ENCODE results near the gene TRAF2.

The TRAF2 gene

DNA sequence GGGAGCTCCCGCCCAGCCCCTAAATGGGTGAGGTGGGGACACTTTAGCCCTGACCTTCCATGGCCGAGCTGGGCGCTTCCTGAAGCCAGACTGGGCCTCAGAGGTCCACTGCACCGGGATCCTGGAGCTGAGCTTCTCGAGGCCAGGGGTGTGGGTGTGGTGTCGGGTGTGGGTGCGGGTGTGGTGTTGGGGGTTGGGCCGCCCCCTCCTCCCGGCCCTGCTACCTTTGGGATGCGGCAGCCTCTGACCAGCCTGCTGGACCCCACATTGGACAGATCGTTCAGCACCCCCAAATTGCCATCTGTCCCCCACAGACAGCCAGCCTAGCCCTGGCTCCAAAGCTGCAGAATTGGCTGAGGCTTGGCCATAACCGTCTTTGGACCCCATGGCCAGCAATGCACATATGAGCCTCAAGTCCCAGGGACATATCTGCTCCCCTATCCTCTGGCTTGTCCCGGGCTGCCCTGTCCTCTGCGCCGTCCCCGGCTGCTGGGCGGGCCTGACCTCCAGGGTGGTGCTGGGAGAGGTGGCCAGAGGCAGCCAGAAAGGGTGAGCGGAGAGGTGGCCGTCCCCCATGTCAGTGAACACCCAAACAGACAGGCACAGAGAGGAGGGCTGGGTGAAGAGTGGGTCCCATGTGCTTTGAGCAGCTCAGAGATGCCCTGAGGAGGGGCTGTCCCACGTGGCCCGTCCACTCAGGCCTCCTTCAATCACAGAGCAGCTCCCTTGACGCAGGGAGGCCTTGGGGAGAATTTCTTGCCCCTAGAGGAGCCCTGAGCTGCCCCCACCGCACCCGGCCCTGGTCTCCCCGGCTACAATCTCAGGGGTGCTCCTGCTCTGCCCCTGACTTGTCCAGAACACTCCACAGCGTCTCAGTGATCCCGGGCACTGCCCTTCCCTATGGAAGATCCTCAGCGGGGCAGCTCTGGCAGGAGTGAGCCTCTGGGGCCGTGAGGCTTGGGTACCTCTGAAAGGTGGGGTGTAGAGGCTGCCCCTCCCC is 87.6 kb downstream of the TRAF2 start:
- H3K27ac ChIP-seq (ENCODE audit: insufficient read depth in 1 of 2, low read depth in 1 of 2, low read length in 2 of 2, poor library complexity in 1 of 2, severe bottlenecking in 2 of 2): no peak overlapping the region
- peaks cover 0 to 42% (median 36%) of the 10 kb centered on the region in 4 experiments for H3K4me1 ChIP-seq (ENCODE audit: control extremely low read depth in 1 of 4, control insufficient read depth in 4 of 4, insufficient read depth in 4 of 4, low read length in 3 of 4)
- ChIA-PET CTCF (interaction anchor here (0.7 to 5.7 kb wide), 11 partner anchors 8 to 317 kb away, joined by 3 to 28 read pairs (median 6); partner anchors contain the start of gene CLIC3), POLR2A (no interaction called here)
- H3K27me3 ChIP-seq (replicated peaks in 2 of 5; ENCODE audit: control insufficient read depth in 4 of 5, insufficient read depth in 5 of 5, low read length in 4 of 5): peaks cover 0 to 6% (median under 1%) of the 10 kb centered on the region in 5 experiments
- 90% methylated on average over 23 of the region's 29 CpGs for WGBS (ENCODE audit: insufficient coverage)
- H3K4me3 ChIP-seq (ENCODE audit: control insufficient read depth in 1 of 7, extremely low read depth in 1 of 7, insufficient read depth in 4 of 7, low read depth in 2 of 7, low read length in 6 of 7): no peak overlapping the region
- no peak for DNase-seq
- no peaks in the 10 kb centered on the region for H3K36me3 ChIP-seq (ENCODE audit: control insufficient read depth in 4 of 4, insufficient read depth in 4 of 4, low read length in 3 of 4)
- no peaks in the 10 kb centered on the region for H3K9me3 ChIP-seq (ENCODE audit: control extremely low read depth in 1 of 5, control insufficient read depth in 4 of 5, insufficient read depth in 2 of 5, low read depth in 1 of 5, low read length in 4 of 5)

DNA sequence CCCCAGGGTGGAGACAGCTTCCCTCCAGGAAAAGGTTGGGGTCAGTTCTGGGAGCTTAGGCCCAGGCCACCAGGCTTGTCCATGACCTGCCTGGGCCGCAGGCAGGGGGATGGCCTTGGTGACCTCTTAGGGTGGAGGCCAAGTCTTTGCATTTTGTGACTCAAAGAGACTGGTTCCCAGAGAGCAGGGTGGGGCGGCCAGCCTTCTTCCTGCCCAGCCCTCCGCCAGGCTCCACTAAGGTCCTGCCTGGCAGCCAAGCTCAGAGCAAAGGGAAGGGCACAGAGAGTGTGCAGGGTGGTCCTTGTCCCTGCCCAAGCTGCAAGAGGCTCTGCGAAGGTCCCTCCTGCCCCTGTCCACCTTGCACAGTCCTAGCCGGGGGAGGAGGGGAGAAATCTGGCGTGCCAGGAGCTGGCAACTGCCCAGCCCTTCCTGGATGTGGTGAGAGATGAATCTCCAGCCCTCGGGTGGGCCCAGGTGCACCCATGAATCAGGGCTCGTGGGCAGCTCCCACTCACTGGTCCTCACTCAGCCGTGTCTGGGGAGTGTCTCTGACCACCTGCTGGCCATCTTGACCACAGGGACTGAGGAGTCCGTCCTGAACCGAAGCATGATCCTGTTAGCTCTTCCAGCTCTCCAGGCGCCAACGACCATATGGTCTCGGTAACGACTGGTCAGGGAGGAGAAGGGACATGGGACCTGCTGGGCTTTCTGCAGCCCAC is 88.7 kb downstream of the TRAF2 start:
- Histone ChIP-seq H3K4me1 (ENCODE audit: control extremely low read depth in 1 of 4, control insufficient read depth in 4 of 4, insufficient read depth in 4 of 4, low read length in 3 of 4) (peaks cover 0 to 43% (median 38%) of the 10 kb centered on the region in 4 experiments), H3K36me3 (ENCODE audit: control insufficient read depth in 4 of 4, insufficient read depth in 4 of 4, low read length in 3 of 4) (no peaks in the 10 kb centered on the region), H3K9me3 (ENCODE audit: control extremely low read depth in 1 of 5, control insufficient read depth in 4 of 5, insufficient read depth in 2 of 5, low read depth in 1 of 5, low read length in 4 of 5) (no peaks in the 10 kb centered on the region), H3K27me3 (replicated peaks in 2 of 5; ENCODE audit: control insufficient read depth in 4 of 5, insufficient read depth in 5 of 5, low read length in 4 of 5) (peaks cover 0 to 11% (median 4%) of the 10 kb centered on the region in 5 experiments), H3K4me3 (ENCODE audit: control insufficient read depth in 1 of 7, extremely low read depth in 1 of 7, insufficient read depth in 4 of 7, low read depth in 2 of 7, low read length in 6 of 7) (peak overlapping the region in 1 of 7 experiments; percentile 30), H3K27ac (ENCODE audit: insufficient read depth in 1 of 2, low read depth in 1 of 2, low read length in 2 of 2, poor library complexity in 1 of 2, severe bottlenecking in 2 of 2) (no peak overlapping the region)
- CTCF ChIA-PET: interaction anchor here (0.7 to 5.7 kb wide), 14 partner anchors 9 to 72 kb away, joined by 3 to 28 read pairs (median 6); partner anchors contain the start of genes CLIC3 and PAXX
- POLR2A ChIA-PET: interaction anchor here (1.0 to 1.4 kb wide), 2 partner anchors 54 to 60 kb away, joined by 4 to 7 read pairs; no protein-coding TSS in a partner anchor
- 37% methylated on average over 14 of the region's 15 CpGs for WGBS (ENCODE audit: insufficient coverage)
- DNase-seq: peak in 1 of 3 donors; percentile 28

DNA sequence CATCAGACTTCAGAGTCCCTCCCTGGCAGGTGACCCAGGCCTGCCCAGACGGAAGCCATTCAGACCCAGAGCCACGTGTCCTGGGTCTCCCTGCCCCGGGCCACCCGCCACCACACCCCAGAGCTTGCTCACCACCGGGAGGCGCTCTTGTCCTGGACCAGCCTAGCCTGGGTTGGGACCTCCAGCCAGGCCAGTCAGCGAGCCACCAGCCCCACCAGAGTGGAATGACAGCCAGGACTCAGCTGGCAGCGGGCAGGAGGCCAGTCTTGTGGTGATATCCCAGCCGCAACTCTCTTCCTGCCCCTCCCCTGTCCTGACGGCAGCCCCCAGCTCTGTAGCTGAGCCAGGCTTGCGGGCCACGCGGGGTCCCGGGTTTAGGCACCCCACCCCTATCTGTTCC is 89.3 kb downstream of the TRAF2 start:
- ChIA-PET POLR2A (interaction anchor here (1.0 to 1.5 kb wide), 3 partner anchors 16 to 59 kb away, joined by 4 to 7 read pairs (median 5); partner anchors contain the start of gene PAXX), CTCF (interaction anchor here (1.0 to 5.7 kb wide), 15 partner anchors 10 to 77 kb away, joined by 3 to 28 read pairs (median 6); partner anchors contain the start of genes CLIC3 and PAXX)
- 4% methylated on average over 14 of the region's 14 CpGs for WGBS (ENCODE audit: insufficient coverage)
- H3K4me3 ChIP-seq (ENCODE audit: control insufficient read depth in 1 of 7, extremely low read depth in 1 of 7, insufficient read depth in 4 of 7, low read depth in 2 of 7, low read length in 6 of 7): peak overlapping the region in 1 of 7 experiments; percentile 30
- H3K27me3 ChIP-seq (replicated peaks in 2 of 5; ENCODE audit: control insufficient read depth in 4 of 5, insufficient read depth in 5 of 5, low read length in 4 of 5): peaks cover 0 to 11% (median 4%) of the 10 kb centered on the region in 5 experiments
- H3K9me3 ChIP-seq (ENCODE audit: control extremely low read depth in 1 of 5, control insufficient read depth in 4 of 5, insufficient read depth in 2 of 5, low read depth in 1 of 5, low read length in 4 of 5): no peaks in the 10 kb centered on the region
- no peak overlapping the region for H3K27ac ChIP-seq (ENCODE audit: insufficient read depth in 1 of 2, low read depth in 1 of 2, low read length in 2 of 2, poor library complexity in 1 of 2, severe bottlenecking in 2 of 2)
- peak; percentile 82 to 95 (median 93) for DNase-seq
- H3K36me3 ChIP-seq (ENCODE audit: control insufficient read depth in 4 of 4, insufficient read depth in 4 of 4, low read length in 3 of 4): no peaks in the 10 kb centered on the region
- H3K4me1 ChIP-seq (ENCODE audit: control extremely low read depth in 1 of 4, control insufficient read depth in 4 of 4, insufficient read depth in 4 of 4, low read length in 3 of 4): peaks cover 0 to 41% (median 36%) of the 10 kb centered on the region in 4 experiments
